Transverse colon (tissue), 4 donors: ENCODE results near the gene ADAMTS4.

Experiments used
- CTCF ChIP-seq, 5 experiments: fragments of 200-600 bp in 3 of 5; fragments of 450-650 bp in 2 of 5; sonication (generic) in 3 of 5; IDR thresholded peaks; 1 replicate in 2 of 5; 2 replicates in 3 of 5; pipeline ENCODE4 v1.5.1; 2016 to 2017; ENCODE audit warnings: antibody characterized with exemption in 5 of 5, inconsistent platforms in 3 of 5, mild to moderate bottlenecking in 2 of 5, moderate library complexity in 1 of 5
- EP300 ChIP-seq: sonication (generic); formaldehyde crosslinking; IDR thresholded peaks from one replicate; pipeline ENCODE4 v1.6.1; 2017; ENCODE audit warnings: antibody characterized with exemption, low read depth
- POLR2A ChIP-seq: fragments of 450-650 bp; IDR thresholded peaks from one replicate; pipeline ENCODE4 v1.6.1; 2016; ENCODE audit warnings: antibody characterized with exemption, mild to moderate bottlenecking, moderate library complexity
- POLR2AphosphoS5 ChIP-seq, 3 donors: sonication (generic); formaldehyde crosslinking; IDR thresholded peaks; one replicate each; pipeline ENCODE4 v1.6.1; 2016; ENCODE audit warnings: antibody characterized with exemption in 3 of 3

DNA sequence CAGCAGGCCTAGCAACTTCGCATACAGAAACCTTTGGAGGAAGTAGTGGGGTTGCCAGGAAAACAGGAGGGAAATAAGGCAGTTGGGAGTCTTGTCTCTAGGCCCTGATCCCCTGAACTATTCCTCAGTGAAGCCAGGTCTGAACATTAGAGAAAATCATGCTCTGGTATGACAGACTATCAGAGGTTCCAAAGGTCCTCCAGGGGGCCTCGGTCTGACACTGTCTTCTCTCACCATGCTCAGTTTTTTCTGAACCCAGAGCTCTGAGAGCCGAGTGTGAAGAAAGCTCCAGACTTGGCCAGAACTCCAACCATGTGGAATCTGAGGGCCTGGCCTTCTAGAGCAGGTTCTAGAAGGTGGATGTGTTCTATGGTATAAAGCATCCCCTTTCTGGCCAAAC, 31.0 kb upstream of the ADAMTS4 start:
- TF ChIP-seq CTCF (IDR thresholded peaks at IDR 0.05) (no peak), POLR2AphosphoS5 (IDR thresholded peaks at IDR 0.05) (no peak), POLR2A (no peak), EP300 (no peak)
